Astrocyte (in vitro differentiated cells and primary cell): Measurements from ENCODE around the gene SPAST.

Experiments
- CTCF ChIP-seq: IDR thresholded peaks from 2 replicates; pipeline ENCODE4 v1.5.1; 2011; ENCODE audit warnings: low read depth, mild to moderate bottlenecking, inconsistent platforms, low read length, moderate library complexity; ENCODE audit not compliant: insufficient read depth
- EZH2 ChIP-seq: IDR thresholded peaks from 2 replicates; pipeline ENCODE4 v1.6.1; 2012; ENCODE audit warnings: mild to moderate bottlenecking, low read length, inconsistent platforms; ENCODE audit not compliant: insufficient read depth

DNA sequence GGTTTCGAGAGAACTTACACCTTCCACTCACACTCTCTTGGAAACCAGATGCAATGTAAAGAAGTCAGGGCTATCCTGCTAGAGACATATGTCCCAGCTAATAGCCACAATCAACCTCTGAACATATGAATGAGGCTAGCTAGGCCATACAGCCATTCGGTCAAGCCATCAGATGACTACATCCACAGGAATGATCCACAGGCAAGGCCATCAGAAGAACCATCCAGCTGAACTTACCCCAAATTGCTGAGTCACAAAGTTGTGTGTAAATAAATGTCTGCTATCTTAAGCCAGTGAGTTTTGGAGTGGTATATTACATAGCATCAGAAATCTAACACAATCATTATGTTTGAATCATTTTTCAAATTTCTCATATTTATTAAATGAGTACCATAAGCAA, 5.2 kb upstream of the SPAST start:
- TF ChIP-seq CTCF (no peak), EZH2 (no peak)
